GM21423 (cell line): ENCODE data around the gene ZCCHC7.
"Not testable (repeated sequence)": the region's sequence is repeated elsewhere in the genome, so short reads cannot be mapped to it uniquely, and the experiment has no call there.

ENCODE experiments used
- ATAC-seq: cut with Tn5 transposase; IDR thresholded peaks from one replicate; pipeline ENCODE4 v1.9.1; 2021; ENCODE audit warnings: mild to moderate bottlenecking, moderate library complexity; ENCODE audit not compliant: unreplicated experiment

Gene ZCCHC7

DNA sequence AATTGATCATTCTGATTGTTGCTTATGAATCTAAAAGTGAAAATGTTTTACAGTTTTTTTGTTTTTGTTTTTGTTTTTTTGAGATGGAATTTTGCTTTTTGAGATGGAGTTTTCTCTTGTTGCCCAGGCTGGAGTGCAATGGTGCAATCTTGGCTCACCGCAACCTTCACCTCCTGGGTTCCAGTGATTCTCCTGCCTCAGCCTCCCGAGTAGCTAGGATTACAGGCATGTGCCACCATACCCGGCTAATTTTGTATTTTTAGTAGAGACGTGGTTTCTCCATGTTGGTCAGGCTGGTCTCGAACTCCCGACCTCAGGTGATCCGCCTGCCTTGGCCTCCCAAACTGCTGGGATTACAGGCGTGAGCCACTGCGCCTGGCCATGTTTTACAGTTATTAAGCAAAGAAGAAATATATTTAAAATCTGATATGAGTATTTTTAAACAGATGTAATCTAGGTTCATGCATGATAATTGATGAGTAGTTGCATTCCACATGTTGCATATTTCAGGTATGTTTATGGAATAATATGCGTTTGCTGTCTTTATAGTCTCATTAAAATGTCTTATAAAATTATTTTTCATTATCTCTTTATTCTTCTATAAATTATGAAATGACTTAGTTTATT lies 171.4 kb downstream of the ZCCHC7 start:
- not testable (repeated sequence) for ATAC-seq

DNA sequence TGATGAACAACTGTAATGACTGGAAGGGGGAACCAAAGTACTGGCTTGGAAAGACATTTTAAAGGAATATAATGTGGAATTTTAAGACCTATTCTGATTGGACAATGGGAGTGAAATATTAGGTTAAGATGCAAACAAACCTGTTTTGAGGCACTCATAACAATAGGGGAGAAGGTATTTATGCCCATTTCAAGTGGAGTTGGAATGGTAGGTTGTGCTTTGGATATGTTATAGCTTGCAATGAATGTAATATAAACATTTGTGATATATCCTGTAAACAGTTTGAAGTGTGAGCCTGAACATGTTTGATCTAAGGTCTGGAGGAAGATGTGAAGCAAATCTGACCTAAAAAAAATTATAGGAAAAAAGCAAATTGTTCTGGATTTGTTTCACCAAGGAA lies 172.5 kb downstream of the ZCCHC7 start:
- no peak for ATAC-seq

DNA sequence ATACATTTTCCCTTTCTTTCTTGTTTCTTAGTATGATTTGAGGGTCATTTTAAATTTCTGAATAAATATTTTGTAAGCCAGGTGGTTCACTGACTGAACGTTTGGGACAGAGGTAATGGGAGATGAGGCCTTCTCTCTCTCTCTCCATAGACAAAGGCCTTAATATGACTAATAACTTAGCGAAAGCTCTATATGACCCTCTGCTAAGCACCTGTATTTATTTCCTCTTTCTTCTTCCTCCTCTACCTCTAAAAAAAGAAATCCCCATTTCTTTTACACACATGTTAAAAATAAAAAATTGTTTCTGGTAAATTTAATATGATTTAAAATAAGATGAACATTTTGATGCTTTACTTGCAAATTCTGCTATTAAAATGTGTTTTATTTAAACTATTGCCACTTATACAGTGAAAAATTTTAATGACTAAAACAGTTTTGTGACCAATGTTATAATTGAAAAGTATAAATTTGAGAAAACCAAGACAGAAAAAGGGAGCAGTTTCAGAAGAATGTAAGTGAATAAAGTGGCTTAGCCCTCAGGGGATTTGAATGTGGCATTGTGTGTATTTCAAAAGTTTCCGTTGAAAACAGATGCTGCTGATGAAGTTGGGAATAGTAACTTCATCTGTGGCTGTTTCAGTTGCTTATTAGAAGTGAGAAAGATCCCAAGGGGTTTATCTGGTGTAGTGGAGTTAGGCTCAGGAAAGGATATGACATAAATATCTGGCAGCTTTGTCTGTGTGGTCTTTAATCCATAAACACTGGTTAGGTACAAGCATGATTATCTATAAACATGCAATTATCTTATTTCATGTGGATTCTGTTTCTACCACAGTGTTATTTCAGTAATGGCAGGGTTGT lies 173.5 kb downstream of the ZCCHC7 start:
- ATAC-seq: peak; percentile 57

DNA sequence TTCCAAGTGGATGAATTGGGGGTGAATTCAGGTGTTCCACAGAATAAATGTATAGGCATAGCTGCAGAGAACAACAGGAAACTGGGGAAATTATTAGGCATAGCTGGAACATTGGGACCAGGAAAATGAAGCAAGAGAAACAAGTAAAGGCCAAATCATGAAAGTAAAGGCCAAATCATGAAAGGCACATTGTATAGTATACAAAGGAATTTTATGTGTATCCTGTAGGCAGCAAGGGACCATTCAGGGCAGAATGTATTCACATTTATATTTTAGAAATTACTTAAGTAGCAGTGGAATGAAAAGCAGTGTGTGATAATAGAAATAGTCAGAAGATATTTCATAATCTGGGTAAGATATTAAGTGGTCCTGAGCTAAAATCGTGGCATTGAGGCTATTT lies 174.8 kb downstream of the ZCCHC7 start:
- ATAC-seq: no peak

DNA sequence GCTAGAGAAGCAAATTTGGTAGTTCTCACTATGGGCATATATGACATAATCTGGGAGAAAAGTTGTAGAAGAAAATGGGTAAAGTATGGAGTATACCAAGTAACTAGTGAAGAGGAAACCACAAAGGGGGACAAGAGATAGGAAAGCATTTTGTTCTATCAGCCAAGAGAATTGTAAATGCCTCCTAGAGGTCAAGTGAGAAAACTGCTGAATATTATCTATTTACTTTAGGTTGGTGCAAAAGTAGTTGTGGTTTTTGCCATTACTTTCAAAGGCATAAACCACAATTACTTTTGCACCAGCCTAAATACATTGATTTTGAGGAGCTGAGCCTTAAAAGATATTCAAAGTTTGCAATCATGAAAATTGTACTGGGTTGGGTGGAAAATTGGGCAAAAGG lies 175.4 kb downstream of the ZCCHC7 start:
- no peak for ATAC-seq

DNA sequence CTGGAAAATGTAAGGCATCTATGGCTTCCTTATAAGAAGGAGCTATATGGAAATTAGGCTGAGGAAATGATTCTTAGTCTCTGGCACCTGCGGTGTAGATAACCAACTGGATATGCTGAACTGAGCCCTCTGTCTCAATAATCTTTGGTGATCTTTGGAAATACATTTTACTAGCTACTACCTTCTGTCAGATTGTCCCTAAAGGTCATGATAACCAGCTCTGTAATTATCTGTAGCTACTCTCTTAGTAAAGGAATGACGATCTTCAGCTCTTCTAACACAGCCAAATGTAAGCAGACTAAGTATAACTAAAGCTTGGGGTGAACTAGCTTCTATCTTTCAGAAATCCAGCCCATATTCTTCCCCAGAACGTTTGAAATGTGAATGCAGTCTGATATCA lies 177.2 kb downstream of the ZCCHC7 start:
- no peak for ATAC-seq

DNA sequence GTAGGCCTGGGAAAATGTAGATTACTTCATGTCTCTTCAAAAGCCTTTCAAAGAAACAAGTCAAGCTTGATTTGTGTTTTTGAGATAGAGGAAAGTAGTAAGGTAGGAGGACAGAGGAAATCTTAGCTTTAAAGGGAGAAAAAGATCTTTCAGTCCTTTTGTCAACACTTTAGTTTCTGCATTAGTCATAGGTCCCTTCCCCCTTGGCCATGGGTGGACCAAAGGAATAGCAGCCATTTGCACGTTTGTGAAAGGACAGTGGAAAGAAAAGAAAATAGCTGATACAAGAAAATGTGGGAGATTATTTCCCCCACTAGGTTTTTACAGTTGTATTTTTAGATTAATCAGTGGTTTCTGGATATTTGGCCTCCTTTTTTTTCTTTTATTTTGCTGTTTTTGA lies 180.2 kb downstream of the ZCCHC7 start:
- ATAC-seq: no peak

DNA sequence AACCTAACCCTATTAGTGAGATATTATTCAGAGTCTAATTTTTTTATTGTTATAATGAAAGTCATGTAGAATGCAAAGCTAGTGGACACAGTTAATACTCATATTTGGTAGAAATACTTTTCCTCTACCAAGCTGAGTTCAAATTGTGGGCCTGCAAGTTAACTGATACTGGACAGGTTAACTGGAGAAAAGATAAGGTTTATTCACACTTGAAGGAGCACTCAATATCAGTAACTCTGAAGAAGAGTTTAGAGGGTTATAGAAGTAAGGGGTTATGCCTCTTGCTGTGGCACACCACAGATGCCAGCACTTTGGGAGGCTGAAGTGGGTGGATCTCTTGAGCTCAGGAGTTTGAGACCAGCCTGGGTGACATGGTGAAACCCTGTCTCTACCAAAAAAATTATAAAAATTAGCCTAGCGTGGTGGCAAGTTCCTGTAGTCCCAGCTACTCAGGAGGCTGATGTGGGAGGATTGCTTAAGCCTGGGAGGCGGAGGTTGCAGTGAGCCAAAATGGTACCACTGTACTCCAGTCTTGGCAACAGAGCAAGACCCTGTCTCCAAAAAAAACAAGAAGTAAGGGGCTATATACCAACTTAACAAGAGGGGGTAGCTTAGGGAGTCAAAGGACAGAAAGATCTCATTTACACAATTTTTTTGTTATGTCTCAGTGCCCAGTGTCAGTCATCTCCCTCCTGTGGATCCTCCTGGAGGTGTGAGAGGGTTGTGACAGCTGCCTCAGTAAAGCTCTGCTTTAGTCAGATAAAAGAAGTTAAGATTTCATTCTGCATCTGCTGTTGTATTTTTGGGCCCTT lies 180.9 kb downstream of the ZCCHC7 start:
- ATAC-seq: no peak

DNA sequence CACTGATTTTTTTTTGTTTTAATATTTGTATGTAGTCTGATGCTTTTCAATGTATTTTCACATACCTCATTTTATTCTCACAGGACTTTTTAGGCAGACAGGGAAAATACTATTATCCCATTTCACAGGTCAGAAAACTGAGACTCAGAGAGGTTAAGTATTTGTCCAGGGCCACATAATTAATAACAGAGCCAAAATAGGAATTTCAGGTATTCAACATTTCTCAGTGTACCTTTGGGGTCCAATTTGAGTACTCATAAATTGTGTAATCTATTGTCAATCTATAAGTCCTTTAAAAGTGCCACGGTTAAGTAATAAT lies 181.4 kb downstream of the ZCCHC7 start:
- ATAC-seq: no peak

DNA sequence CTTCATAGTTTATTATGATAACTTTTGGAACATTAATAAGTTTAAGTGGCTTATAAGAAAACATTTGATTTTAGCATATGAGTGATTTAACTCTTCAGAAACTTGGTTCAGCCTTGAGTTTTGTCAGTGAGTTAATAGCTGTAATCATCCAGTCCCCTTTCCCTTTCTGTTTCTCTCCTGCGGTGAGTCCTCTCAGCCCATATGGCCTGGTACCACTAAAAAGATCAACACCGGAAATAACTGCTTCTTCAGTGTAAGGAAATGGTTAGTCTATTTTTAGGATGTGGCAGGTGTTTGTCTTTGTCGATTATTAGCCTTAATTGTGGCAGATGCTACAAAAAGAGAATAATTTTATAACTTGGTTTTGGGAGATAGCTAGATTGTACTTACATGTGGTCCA lies 181.9 kb downstream of the ZCCHC7 start:
- ATAC-seq: peak; percentile 81

DNA sequence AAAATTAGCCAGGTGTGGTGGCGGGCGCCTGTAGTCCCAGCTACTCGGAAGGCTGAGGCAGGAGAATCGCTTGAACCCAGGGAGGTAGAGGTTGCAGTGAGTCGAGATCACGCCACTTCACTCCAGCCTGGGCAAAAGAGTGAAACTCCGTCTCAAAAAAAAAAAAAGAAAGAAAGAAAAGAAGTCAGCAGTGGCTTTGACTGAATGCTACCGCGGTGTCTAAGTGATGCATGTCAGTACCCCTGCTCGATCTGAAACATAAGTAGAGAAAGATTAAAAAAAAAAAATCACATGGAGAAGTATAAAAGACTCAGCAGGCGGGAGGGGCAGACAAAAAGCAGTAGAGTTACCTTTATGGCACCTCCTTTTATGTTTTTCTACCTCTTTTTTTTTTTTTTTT lies 182.9 kb downstream of the ZCCHC7 start:
- ATAC-seq: not testable (repeated sequence)

DNA sequence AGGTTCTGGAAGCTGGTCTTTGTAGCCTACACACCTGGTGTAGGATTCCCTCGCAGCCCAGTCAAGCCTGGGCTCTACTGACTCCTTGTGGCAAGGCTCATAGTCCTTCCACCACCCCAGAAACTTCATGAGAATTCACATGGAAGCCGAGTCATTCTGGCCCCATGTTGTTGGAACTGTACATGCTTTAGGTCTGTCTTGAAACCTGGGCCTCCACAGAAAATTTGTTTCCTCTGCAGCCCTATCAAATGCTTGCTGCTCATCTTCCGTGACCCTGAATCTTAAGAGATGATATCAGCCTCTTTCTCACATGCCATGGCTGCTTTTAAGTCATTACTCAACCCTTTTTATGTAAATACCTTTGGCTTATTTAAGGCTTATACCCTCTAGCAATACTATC lies 188.8 kb downstream of the ZCCHC7 start:
- ATAC-seq: no peak

DNA sequence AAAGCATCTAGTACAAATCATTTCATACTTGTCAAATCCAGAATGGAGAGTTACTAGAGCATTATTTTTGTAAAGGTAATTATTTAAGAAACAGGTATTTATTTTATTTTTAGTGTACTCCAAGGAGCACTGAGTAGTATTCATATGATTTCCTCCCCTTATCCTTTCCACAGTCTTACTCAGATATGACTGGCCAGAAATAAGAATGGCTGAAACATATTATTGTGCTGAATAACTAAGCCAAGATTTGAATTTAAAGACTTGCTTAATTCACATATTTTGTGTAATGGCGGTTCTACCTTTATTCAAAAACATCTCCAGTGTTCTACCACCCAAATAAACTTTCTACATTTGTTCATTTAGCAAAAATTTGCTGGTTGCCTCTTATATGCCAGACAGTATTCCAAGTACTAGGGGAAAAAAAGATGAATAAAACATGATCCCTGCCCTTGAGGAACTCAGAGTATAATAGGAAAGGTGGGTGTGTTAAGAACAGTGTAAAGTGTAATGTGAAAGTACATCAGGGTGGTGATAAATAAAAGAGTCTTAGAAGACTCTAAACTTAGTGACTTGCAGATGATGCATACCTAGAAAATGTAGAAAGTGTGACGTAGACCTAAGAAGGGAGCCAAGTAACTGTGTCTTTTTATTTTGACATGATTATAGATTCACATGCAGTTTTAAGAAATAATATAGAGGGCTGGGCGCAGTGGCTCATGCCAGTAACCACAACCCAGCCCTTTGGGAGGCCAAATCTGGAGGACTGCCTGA lies 191.7 kb downstream of the ZCCHC7 start:
- no peak for ATAC-seq

DNA sequence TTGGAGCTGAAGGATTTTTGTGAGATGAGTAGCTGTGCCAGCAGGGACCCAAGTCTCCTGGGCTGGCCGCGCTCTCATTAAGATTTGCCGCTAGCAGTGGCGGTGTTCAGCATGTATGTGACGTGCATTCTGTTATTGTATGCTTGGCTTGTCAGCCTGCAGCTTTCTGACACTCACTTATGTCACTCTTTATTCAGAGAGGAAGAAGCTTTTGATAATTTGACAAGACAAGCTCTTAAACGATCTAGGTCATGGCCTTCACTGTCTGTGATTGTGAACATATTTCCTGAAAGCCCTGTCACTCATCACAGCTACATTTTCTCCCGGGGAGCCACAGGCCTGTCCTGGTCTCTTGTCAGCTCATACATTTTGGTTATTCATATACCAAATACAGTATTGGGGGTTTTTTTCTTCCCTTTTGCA lies 203.9 kb downstream of the ZCCHC7 start:
- ATAC-seq: peak; percentile 57

DNA sequence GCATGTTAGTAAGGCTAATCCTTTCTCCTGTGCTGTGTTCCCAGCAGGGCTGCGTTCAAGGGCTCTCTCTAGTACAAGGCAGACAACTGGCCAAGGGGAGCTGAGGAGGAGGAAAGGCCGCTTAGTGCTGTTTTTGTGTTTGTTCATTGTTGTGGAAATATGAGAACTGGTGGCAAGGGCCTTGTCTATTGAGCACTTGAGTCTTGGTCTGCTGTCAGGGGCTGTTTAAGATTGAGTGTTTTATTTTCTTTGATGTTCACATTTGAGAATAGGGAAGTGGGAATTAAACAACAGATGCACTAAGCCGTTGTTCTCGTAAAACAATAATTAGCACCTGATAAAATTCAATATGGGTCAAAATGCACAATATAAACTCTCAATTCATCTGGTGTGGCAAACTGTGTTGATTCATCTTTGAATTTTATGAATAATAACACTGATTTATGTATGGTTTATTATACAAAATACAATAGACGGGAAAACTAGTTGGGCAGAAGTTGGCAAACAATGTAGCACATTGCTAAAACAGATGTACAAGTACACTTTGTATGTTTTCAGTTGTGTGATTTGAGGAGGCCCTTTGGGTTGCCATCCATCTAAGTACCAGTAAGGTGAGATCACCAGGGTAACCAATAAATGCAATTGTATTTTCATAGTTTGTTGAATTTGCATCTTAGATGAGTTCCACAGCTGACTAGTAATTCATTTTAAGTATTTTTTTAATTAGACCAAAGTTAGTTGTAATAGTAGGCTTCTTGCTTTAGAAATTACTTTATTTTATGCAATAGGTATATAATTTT lies 204.5 kb downstream of the ZCCHC7 start:
- ATAC-seq: no peak

DNA sequence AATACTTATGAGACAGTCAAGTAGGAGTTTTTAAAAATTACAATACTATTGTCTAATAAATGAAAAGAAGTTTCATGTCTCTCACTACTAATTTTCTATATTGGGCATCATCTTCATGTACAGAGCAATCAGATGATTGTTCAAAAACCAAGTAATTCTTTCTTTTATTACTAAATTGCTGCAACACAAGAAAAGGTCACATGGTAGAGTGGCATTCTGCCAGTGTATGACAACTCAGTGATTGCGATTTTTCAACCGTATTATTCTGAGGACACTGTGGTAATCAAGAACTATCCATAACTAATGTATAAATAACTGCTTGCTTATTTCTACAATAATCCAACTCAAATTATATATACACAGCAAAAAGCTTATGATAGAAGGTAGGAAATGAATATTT lies 205.4 kb downstream of the ZCCHC7 start:
- ATAC-seq: no peak

DNA sequence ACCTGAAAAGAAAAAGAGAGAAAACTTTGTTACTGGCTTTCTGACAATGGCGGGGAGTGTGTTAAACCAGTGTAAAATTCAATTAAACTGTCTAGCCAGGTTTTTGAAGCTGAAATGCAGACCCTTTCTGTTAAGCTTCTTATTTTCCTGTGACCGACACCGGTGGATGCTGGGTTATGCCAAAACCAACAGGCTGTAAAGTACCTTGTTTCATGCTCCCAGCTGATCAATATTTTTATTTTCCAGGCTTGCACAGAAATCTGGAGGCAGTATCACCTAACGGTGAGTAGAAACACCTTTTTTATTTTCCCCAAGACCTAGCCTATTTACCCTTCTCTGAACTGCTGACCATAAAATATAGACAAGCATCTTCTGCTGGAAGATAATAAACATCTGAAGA lies 207.2 kb downstream of the ZCCHC7 start:
- ATAC-seq: no peak

DNA sequence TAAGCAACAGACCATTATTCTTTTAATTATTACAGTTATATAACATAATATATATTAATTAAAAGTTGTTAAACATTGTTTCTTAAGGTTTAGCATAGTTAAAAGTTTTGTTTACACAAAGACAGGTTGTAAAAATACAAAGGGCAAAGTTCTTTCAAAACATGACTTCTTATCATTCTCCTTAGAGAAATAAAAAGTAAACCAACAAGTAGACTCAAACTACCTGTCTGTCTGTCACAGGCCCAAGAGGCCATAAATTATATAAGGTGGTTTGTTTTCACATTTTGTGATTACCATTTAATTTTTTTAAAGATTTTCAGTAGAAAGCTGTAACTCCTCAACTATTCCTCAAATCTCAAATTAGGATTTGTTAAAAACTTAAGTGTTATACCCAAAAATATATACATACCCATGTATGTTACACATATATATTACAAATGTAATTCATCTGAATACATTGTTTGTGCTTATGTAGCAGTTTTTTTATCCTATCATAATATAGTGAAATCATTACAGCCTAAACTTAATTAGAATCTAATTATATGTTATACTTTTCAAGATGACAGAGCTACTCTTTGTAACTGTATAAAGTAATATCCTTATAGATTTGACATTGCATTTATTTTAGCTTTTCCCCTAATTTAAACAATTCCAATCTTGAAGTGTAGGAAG lies 208.3 kb downstream of the ZCCHC7 start:
- ATAC-seq: no peak

DNA sequence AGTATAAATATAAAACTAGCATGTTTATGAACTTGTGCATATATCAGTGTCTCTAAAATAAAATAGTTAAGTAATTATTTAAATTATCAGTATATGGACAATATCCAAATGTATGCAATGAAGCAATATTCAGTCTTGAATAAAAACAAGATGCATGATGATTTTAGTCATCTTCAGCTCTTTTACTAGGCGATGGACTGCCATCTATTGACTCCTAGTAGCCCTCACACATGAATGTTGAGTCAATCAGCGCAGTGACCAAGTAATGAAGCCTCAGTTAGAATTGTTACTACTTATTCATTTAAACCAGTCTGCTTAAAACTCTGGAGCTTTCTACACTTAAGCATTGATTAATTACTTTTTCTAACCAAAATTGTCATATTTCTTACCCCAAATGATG lies 209.2 kb downstream of the ZCCHC7 start:
- ATAC-seq: no peak

DNA sequence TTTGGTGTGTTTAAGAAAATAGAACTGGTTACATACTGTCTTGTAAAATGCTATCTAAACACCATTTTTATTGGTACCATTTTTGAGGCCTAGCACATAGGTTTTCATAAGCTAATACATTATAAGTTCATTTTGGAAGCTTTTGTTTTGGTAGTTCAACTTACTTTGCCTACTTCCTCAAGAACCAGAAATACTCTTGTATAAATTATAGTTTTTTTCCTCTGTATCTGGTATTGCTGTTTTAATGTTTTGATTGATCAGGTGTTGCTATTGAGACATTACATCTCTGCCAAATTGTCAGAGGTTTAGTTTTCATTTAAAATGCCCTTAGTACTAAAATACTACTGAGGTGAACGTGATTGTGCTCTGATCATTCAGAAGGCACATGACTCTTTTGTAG lies 211.5 kb downstream of the ZCCHC7 start:
- no peak for ATAC-seq
